SK-N-SH (cell line): ENCODE results near the gene RAD51B.

Experiments used
- CTCF ChIP-seq: fragments of 200-600 bp; sonication (generic); IDR thresholded peaks from 2 replicates; pipeline ENCODE4 v1.6.1; 2017; ENCODE audit warnings: antibody characterized with exemption, mild to moderate bottlenecking, moderate library complexity
- TF ChIP-seq, protein P1 (sequence below): fragments of 150-350 bp; IDR thresholded peaks from 2 replicates; pipeline ENCODE4 v1.6.1; 2017; ENCODE audit warnings: antibody characterized with exemption, low read length, low read depth, borderline replicate concordance

GRCh38 chr14:68633131-68633991 lies 813.8 kb downstream of the RAD51B start:
- no peak for TF ChIP-seq CTCF
- TF ChIP-seq, protein P1, sequence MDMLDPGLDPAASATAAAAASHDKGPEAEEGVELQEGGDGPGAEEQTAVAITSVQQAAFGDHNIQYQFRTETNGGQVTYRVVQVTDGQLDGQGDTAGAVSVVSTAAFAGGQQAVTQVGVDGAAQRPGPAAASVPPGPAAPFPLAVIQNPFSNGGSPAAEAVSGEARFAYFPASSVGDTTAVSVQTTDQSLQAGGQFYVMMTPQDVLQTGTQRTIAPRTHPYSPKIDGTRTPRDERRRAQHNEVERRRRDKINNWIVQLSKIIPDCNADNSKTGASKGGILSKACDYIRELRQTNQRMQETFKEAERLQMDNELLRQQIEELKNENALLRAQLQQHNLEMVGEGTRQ = no peak
